Measurements from ENCODE around the gene RALY.

The RALY gene

GRCh38 chr20:34014878-34015277 is 21.2 kb downstream of the RALY start:
- DNase-seq (ENCODE audit: extremely low read depth, low read depth), result no peak
- TF ChIP-seq CTCF (IDR thresholded peaks at IDR 0.05; ENCODE audit: low read depth, low read length), result no peak

- TF ChIP-seq CTCF (IDR thresholded peaks at IDR 0.05; ENCODE audit: low read depth, low read length), result no peak
- no peak for DNase-seq (ENCODE audit: extremely low read depth, low read depth)
Observed at GRCh38 chr20:34015401-34016335, 22.0 kb downstream of the RALY start.

GRCh38 chr20:34016736-34017135 is 23.0 kb downstream of the RALY start:
- no peak for DNase-seq (ENCODE audit: extremely low read depth, low read depth)
- no peak for TF ChIP-seq CTCF (IDR thresholded peaks at IDR 0.05; ENCODE audit: low read depth, low read length)

GRCh38 chr20:34017610-34018009 is 23.9 kb downstream of the RALY start:
- no peak for TF ChIP-seq CTCF (IDR thresholded peaks at IDR 0.05; ENCODE audit: low read depth, low read length)
- DNase-seq (ENCODE audit: extremely low read depth, low read depth), result no peak

- no peak for DNase-seq (ENCODE audit: extremely low read depth, low read depth)
- TF ChIP-seq CTCF (IDR thresholded peaks at IDR 0.05; ENCODE audit: low read depth, low read length), result no peak
Observed at GRCh38 chr20:34018166-34018565, 24.5 kb downstream of the RALY start.

GRCh38 chr20:34022151-34022838 is 28.6 kb downstream of the RALY start:
- DNase-seq (ENCODE audit: extremely low read depth, low read depth), result no peak
- TF ChIP-seq CTCF (IDR thresholded peaks at IDR 0.05; ENCODE audit: low read depth, low read length), result peak; percentile 20

GRCh38 chr20:34022839-34023234 is 29.1 kb downstream of the RALY start:
- no peak for TF ChIP-seq CTCF (IDR thresholded peaks at IDR 0.05; ENCODE audit: low read depth, low read length)
- DNase-seq (ENCODE audit: extremely low read depth, low read depth), result no peak
